Glutamatergic neuron (in vitro differentiated cells): Measurements from ENCODE around the gene P3H3. TPM values are rescaled to one million over a fixed set of nuclear protein-coding genes. Genes with fewer than 3 reads are reported as not detected.
A peak's percentile ranks its signal among the peaks of the same experiment; 100 is the strongest.

ENCODE experiments used
- DNase-seq: peaks from one replicate; pipeline ENCODE4 v3.0.0; 2022
- H3K27ac Mint-ChIP-seq: one replicate; pipeline ENCODE4 v1.8.0; 2020; ENCODE audit warnings: mild to moderate bottlenecking, mixed read lengths, inconsistent platforms; ENCODE audit not compliant: unreplicated experiment
- H3K27me3 Mint-ChIP-seq: one replicate; pipeline ENCODE4 v1.8.0; 2020; ENCODE audit warnings: mild to moderate bottlenecking, moderate library complexity, mixed read lengths, inconsistent platforms; ENCODE audit not compliant: unreplicated experiment
- H3K36me3 Mint-ChIP-seq: one replicate; pipeline ENCODE4 v1.8.0; 2020; ENCODE audit warnings: mild to moderate bottlenecking, mixed read lengths, inconsistent platforms; ENCODE audit not compliant: unreplicated experiment
- H3K4me1 Mint-ChIP-seq: one replicate; pipeline ENCODE4 v1.8.0; 2020; ENCODE audit warnings: mild to moderate bottlenecking, low read depth, mixed read lengths, inconsistent platforms; ENCODE audit not compliant: unreplicated experiment
- H3K4me3 Mint-ChIP-seq: one replicate; pipeline ENCODE4 v1.8.0; 2020; ENCODE audit warnings: mild to moderate bottlenecking, mixed read lengths, inconsistent platforms; ENCODE audit not compliant: unreplicated experiment
- H3K9me3 Mint-ChIP-seq: one replicate; pipeline ENCODE4 v1.8.0; 2020; ENCODE audit warnings: mild to moderate bottlenecking, moderate library complexity, mixed read lengths, inconsistent platforms; ENCODE audit not compliant: unreplicated experiment
- total RNA-seq: library from RNA; stranded (reverse); fragmentation: NEBNext Ultra II Directional; extraction: Animal tissue kit (Norgen Biotek cat#: 25700); gene quantifications from one replicate; pipeline ENCODE4 v1.2.1, GENCODE V29; 2021; ENCODE audit not compliant: unreplicated experiment
- TF ChIP-seq, protein P1 (sequence below): fragments of 200-600 bp; sonication (generic); IDR thresholded peaks from one replicate; pipeline ENCODE4 v1.5.0; 2021; ENCODE audit not compliant: partially characterized antibody, unreplicated experiment

The P3H3 gene
- total RNA-seq, 1 donor from 2014 or later: 58.4 TPM

DNA sequence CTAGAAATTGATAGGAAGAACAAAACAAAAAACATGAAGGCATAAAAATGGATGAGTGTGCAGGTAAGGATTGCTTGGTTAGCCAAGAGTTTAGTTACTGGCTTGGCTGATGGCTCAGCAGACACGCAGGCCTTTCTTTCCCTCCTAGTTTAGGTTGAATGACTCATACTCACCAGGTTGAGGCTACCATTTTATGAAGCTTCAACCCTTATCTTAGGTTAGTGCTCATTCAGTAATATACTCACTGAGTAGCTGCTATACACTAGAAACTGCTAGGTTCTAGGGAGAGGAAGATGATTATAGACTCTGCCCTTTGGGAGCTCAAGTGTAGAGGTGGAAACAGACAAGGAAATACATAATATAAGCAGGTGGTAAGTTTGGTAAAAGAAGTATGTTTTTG lies 6.0 kb downstream of the P3H3 start:
- Mint-ChIP-seq H3K9me3 (peaks cover 15% of the 10 kb centered on the region), H3K27ac (no peak overlapping the region), H3K4me1 (peaks cover 26% of the 10 kb centered on the region), H3K4me3 (no peak overlapping the region), H3K36me3 (peaks cover 21% of the 10 kb centered on the region), H3K27me3 (peaks cover 7% of the 10 kb centered on the region)
- no peak for DNase-seq
- TF ChIP-seq, protein P1, sequence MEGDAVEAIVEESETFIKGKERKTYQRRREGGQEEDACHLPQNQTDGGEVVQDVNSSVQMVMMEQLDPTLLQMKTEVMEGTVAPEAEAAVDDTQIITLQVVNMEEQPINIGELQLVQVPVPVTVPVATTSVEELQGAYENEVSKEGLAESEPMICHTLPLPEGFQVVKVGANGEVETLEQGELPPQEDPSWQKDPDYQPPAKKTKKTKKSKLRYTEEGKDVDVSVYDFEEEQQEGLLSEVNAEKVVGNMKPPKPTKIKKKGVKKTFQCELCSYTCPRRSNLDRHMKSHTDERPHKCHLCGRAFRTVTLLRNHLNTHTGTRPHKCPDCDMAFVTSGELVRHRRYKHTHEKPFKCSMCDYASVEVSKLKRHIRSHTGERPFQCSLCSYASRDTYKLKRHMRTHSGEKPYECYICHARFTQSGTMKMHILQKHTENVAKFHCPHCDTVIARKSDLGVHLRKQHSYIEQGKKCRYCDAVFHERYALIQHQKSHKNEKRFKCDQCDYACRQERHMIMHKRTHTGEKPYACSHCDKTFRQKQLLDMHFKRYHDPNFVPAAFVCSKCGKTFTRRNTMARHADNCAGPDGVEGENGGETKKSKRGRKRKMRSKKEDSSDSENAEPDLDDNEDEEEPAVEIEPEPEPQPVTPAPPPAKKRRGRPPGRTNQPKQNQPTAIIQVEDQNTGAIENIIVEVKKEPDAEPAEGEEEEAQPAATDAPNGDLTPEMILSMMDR: no peak

DNA sequence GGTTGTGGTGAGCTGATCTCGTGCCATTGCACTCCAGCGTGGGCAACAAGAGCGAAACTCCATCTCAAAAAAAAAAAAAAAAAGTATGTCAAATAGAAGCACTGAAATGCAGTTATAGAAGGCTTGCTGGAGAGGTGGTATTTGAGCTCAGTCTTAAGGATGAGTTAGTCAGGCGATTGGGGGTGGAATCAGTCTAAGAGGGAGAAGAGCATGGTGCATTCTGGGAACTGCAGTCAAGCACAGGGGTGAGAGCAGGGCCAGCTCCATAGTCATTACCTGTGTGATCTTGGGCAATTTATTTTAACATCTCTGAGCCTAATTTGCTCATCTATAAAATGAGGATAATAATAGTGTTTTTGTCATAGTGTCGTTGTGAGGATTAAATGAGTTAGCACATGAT lies 6.7 kb downstream of the P3H3 start:
- Mint-ChIP-seq H3K36me3 (peaks cover 21% of the 10 kb centered on the region), H3K9me3 (peaks cover 13% of the 10 kb centered on the region), H3K27me3 (peaks cover 5% of the 10 kb centered on the region), H3K27ac (peak overlapping the region; percentile 18), H3K4me1 (peaks cover 26% of the 10 kb centered on the region), H3K4me3 (no peak overlapping the region)
- no peak for DNase-seq
- TF ChIP-seq, protein P1: no peak

DNA sequence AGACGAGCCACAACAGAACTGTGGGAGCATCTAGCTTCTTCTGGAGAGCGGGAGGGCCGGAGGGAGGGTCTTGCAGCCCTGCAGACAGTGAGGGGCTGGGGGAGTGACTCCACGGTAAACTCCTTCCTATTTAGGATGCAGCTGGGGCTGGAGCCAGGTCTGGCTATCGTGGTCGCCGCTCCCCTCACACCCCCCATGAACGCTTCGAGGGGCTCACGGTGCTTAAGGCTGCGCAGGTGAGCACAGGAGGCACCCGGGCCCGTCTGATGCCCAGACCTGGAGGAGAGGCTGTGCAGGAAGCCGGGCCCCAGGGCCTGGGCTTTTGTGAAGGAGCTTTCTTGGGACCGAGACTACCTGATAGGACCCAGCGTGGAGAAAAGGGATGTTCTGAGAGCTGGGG lies 8.6 kb downstream of the P3H3 start:
- Mint-ChIP-seq H3K4me3 (no peak overlapping the region), H3K27ac (no peak overlapping the region), H3K36me3 (peaks cover 17% of the 10 kb centered on the region), H3K27me3 (peaks cover 8% of the 10 kb centered on the region), H3K9me3 (peaks cover 13% of the 10 kb centered on the region), H3K4me1 (peaks cover 23% of the 10 kb centered on the region)
- TF ChIP-seq, protein P1: no peak
- no peak for DNase-seq

DNA sequence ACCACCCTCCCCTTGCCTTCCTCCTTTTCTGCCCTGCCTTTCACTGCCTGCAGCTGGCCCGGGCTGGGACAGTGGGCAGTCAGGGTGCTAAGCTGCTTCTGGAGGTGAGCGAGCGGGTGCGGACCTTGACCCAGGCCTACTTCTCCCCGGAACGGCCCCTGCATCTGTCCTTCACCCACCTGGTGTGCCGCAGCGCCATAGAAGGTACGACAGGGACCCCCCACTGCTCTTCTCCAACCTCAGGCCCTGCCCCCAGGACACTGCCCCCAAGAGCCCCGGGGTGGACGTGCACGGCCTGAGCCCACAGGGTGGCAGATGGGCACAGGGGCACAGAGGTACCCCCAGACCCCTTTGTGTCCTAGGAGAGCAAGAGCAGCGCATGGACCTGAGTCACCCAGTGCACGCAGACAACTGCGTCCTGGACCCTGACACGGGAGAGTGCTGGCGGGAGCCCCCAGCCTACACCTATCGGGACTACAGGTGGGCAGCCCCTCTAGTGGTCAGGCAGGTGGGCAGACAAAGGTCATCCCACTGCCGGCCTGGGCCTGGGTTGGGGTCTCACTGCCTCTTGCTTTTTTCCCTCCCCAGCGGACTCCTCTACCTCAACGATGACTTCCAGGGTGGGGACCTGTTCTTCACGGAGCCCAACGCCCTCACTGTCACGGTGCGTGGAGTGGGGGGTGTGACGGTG lies 9.3 kb downstream of the P3H3 start:
- peaks cover 8% of the 10 kb centered on the region for H3K27me3 Mint-ChIP-seq
- H3K9me3 Mint-ChIP-seq: peaks cover 13% of the 10 kb centered on the region
- TF ChIP-seq, protein P1: no peak
- peaks cover 17% of the 10 kb centered on the region for H3K36me3 Mint-ChIP-seq
- no peak overlapping the region for H3K27ac Mint-ChIP-seq
- no peak overlapping the region for H3K4me3 Mint-ChIP-seq
- no peak for DNase-seq
- H3K4me1 Mint-ChIP-seq: peaks cover 21% of the 10 kb centered on the region

DNA sequence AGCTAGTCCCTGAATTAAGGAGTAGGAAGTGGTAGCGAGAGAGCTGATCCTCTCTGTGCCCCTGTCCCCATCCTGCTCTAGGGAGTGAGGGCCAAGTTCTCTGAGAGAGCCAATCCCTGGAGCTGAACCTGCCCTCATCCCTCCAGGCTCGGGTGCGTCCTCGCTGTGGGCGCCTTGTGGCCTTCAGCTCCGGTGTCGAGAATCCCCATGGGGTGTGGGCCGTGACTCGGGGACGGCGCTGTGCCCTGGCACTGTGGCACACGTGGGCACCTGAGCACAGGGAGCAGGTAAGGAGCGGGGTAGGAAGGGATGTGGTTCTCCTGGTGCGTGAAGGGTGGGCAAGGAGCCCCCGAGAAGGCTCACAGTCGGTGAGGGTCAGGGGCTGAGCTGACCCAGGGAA lies 10.6 kb downstream of the P3H3 start:
- no peak for DNase-seq
- Mint-ChIP-seq H3K9me3 (peaks cover 12% of the 10 kb centered on the region), H3K4me3 (peak overlapping the region; percentile 67), H3K36me3 (peaks cover 16% of the 10 kb centered on the region), H3K27me3 (peaks cover 9% of the 10 kb centered on the region), H3K4me1 (peaks cover 23% of the 10 kb centered on the region), H3K27ac (peak overlapping the region; percentile 91)
- TF ChIP-seq, protein P1: no peak
